Upper lobe of left lung (tissue), 6 donors: ENCODE measurements around the gene SKOR1. TPM values are rescaled to one million over a fixed set of nuclear protein-coding genes. Genes with fewer than 3 reads are reported as not detected.

ENCODE experiments used
- ATAC-seq, 2 donors: fragments of 200-7000 bp; cut with Tn5 transposase; one replicate each; pipeline ENCODE4 v1.9.1; 2022; ENCODE audit warnings: mild to moderate bottlenecking in 2 of 2, moderate library complexity in 2 of 2; ENCODE audit not compliant: low FRiP score in 2 of 2
- DNase-seq, 2 donors: peaks; one replicate each; pipeline ENCODE4 v3.0.0-alpha.2; 2019 to 2020
- H3K27ac ChIP-seq, 4 donors: fragments of 200-600 bp; sonication (generic); one replicate each; pipeline ENCODE4 v1.5.1; 2016 to 2019
- H3K27me3 ChIP-seq, 4 donors: fragments of 200-600 bp; sonication (generic); one replicate each; pipeline ENCODE4 v1.5.1; 2017 to 2019
- H3K36me3 ChIP-seq, 4 donors: fragments of 200-600 bp; sonication (generic); one replicate each; pipeline ENCODE4 v1.5.1; 2016 to 2019
- H3K4me1 ChIP-seq, 4 donors: fragments of 200-600 bp; sonication (generic); one replicate each; pipeline ENCODE4 v1.5.1; 2018 to 2019
- H3K4me3 ChIP-seq, 4 donors: fragments of 200-600 bp; sonication (generic); one replicate each; pipeline ENCODE4 v1.5.1; 2017 to 2019; ENCODE audit warnings: mild to moderate bottlenecking in 2 of 4, moderate library complexity in 1 of 4
- H3K9me3 ChIP-seq, 4 donors: fragments of 200-600 bp; sonication (generic); one replicate each; pipeline ENCODE4 v1.5.1; 2018 to 2019
- EP300 ChIP-seq, 4 donors: sonication (generic); formaldehyde crosslinking; IDR thresholded peaks; one replicate each; pipeline ENCODE4 v1.5.1; 2017; ENCODE audit warnings: antibody characterized with exemption in 4 of 4, control low read depth in 2 of 4
- POLR2A ChIP-seq, 4 donors: fragments of 450-650 bp; IDR thresholded peaks; one replicate each; pipeline ENCODE4 v1.5.1; 2016 to 2017; ENCODE audit warnings: antibody characterized with exemption in 4 of 4, mild to moderate bottlenecking in 2 of 4
- POLR2AphosphoS5 ChIP-seq, 2 donors: sonication (generic); formaldehyde crosslinking; IDR thresholded peaks; one replicate each; pipeline ENCODE4 v1.5.1; 2017; ENCODE audit warnings: antibody characterized with exemption in 2 of 2
- WGBS, 2 donors: methylation state at CpG; one replicate each; pipeline ENCODE4 v1.1.5; 2017 to 2018; 5-methylcytosine and 5-hydroxymethylcytosine counted together
- total RNA-seq, 6 donors: library from RNA; depleted of rRNA in 4 of 6; stranded (reverse); fragments of >200 nt in 4 of 6; gene quantifications; one replicate each; pipeline versions ENCODE4 v1.1.0 to v1.2.1, GENCODE V29; 2016 to 2021
- TF ChIP-seq, protein P1 (sequence below), 6 experiments: fragments of 450-650 bp in 4 of 6; fragments of 200-600 bp in 2 of 6; sonication (generic) in 2 of 6; IDR thresholded peaks; one replicate each; pipeline ENCODE4 v1.5.1; 2016 to 2019; ENCODE audit warnings: antibody characterized with exemption in 6 of 6
- donor health status: DM: no; HTN: no; CAD: no; lungs with moderate emphysema.
- donor health status: DM: no; HTN: yes; CAD: no; lungs with severe emphysema.

Gene SKOR1
- total RNA-seq, 6 donors from 2014 or later: 0.44 to 4.2 (median 0.63) TPM

DNA sequence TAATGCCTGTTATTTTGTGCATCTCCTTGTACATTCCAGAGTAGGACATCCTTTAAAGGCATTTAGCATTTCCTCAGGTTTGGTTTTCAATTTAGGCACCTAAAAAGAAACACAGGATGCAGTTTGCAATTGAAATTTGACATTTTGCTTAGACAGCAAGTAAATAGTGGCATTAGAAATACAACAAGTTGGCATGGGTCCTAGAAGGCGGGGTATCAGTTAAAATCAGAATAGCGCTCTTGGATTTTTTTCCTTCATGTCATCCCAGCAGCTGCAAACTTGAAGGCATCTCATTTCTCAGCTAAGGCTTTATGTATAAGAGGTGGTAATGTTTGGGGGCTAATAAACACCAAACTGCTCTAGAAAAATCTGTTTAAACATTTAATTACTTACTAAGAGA lies 47.5 kb upstream of the SKOR1 start:
- H3K9me3 ChIP-seq: no peaks in the 10 kb centered on the region
- no peaks in the 10 kb centered on the region for H3K4me1 ChIP-seq
- TF ChIP-seq POLR2AphosphoS5 (IDR thresholded peaks at IDR 0.05): no peak
- TF ChIP-seq POLR2A (IDR thresholded peaks at IDR 0.05): no peak
- TF ChIP-seq EP300 (IDR thresholded peaks at IDR 0.05): no peak
- TF ChIP-seq, protein P1, sequence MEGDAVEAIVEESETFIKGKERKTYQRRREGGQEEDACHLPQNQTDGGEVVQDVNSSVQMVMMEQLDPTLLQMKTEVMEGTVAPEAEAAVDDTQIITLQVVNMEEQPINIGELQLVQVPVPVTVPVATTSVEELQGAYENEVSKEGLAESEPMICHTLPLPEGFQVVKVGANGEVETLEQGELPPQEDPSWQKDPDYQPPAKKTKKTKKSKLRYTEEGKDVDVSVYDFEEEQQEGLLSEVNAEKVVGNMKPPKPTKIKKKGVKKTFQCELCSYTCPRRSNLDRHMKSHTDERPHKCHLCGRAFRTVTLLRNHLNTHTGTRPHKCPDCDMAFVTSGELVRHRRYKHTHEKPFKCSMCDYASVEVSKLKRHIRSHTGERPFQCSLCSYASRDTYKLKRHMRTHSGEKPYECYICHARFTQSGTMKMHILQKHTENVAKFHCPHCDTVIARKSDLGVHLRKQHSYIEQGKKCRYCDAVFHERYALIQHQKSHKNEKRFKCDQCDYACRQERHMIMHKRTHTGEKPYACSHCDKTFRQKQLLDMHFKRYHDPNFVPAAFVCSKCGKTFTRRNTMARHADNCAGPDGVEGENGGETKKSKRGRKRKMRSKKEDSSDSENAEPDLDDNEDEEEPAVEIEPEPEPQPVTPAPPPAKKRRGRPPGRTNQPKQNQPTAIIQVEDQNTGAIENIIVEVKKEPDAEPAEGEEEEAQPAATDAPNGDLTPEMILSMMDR (IDR thresholded peaks at IDR 0.05): no peak
- WGBS, 2 donors: 58 to 66% methylated on average over 2 of the region's 2 CpGs
- H3K36me3 ChIP-seq: peaks cover 0 to 3% (median under 1%) of the 10 kb centered on the region in 4 donors
- no peaks in the 10 kb centered on the region for H3K27me3 ChIP-seq
- no peak overlapping the region for H3K27ac ChIP-seq
- H3K4me3 ChIP-seq: no peak overlapping the region
- no peak for DNase-seq
- no peak for ATAC-seq

DNA sequence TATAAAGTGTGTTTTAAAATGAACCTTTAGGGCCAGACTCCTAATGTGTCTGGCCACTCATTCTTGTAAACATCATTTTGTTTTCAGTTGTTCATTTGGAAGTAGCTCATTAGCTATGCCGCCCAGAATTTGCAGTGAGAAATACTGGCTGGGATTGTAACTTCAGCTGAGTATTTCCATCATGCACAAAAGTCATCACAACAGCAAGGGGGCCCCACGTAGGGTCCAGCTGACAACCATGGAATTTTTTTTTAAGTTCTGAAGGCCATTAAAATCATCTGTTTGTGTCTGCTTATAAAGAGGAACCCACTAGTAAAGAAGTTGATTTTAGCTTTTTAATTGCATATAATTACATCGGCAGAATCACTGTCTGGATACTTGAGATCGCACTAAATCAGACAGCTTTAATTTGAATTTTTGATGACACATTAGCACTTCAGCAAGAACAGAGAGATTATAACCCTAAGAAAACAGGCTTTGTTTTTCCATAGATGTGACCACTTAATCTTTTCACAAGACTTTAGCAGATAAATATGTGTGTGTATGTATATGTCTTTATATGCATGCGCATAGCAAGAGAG lies 46.3 kb upstream of the SKOR1 start:
- Histone ChIP-seq H3K9me3 (no peaks in the 10 kb centered on the region), H3K4me3 (no peak overlapping the region), H3K27me3 (no peaks in the 10 kb centered on the region), H3K4me1 (no peaks in the 10 kb centered on the region), H3K27ac (no peak overlapping the region), H3K36me3 (peaks cover 0 to 9% (median 3%) of the 10 kb centered on the region in 4 donors)
- ATAC-seq: no peak
- WGBS, 2 donors: 78 to 86% methylated on average over 5 of the region's 5 CpGs
- TF ChIP-seq EP300 (IDR thresholded peaks at IDR 0.05) (no peak), POLR2AphosphoS5 (IDR thresholded peaks at IDR 0.05) (no peak), POLR2A (IDR thresholded peaks at IDR 0.05) (no peak)
- TF ChIP-seq, protein P1 (IDR thresholded peaks at IDR 0.05): no peak
- no peak for DNase-seq

DNA sequence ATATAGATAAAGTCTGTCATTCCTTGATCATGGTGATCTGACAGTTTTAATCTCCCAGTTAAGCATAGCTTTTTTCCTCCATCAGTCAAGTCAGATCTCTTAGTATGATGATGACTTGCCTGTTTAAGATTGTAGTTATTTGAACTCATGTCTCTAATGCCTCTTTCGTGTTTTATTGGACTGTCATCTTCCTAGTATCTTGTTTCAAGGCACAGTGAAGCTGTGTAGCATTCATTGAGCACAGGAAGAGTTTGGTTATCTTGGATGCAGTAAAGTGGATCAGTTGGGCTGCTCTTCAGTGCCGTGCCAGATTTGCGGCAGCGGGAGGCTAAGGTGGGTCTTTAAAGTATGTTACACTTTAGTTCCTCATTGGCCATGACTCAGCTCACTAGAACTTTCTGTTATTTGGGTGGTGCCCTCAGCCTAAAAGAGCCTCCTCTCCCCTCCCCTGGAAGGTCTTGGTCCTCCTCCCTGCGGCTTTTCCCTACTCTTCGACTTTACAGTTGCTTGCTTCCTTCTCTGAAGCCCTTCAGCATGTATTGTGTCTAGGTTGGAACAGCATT lies 45.7 kb upstream of the SKOR1 start:
- DNase-seq (no peak), ATAC-seq (peak in 1 of 2 donors; percentile 45)
- no peak overlapping the region for H3K4me3 ChIP-seq
- H3K27me3 ChIP-seq: no peaks in the 10 kb centered on the region
- no peaks in the 10 kb centered on the region for H3K9me3 ChIP-seq
- no peak overlapping the region for H3K27ac ChIP-seq
- H3K36me3 ChIP-seq: peaks cover 0 to 9% (median 3%) of the 10 kb centered on the region in 4 donors
- H3K4me1 ChIP-seq: no peaks in the 10 kb centered on the region
- WGBS, 2 donors: 70 to 80% methylated on average over 6 of the region's 6 CpGs
- no peak for TF ChIP-seq EP300 (IDR thresholded peaks at IDR 0.05)
- TF ChIP-seq, protein P1 (IDR thresholded peaks at IDR 0.05): no peak

DNA sequence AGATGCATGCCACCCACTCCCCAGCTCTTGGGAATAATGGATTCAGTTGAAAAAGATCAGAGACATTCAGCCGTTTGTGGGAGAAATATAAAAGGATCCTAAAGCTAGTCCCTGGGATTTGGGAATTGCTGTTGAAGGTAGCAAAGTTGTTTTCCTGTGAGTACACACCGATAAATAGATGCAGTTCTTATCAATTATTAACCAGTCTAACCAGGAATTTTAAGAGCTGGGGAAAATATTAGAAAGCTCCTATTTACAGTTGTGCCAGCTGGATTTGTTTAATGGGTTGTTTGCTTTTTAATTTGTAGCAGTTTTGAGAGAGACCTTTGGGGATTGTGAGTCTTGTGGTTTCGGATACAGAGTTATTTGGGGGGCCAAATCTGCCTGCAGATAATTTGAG lies 44.2 kb upstream of the SKOR1 start:
- WGBS, 2 donors: 84 to 92% methylated on average over 3 of the region's 3 CpGs
- no peak overlapping the region for H3K27ac ChIP-seq
- ATAC-seq (no peak), DNase-seq (no peak)
- no peak overlapping the region for H3K4me3 ChIP-seq
- H3K36me3 ChIP-seq: peaks cover 0 to 12% (median 3%) of the 10 kb centered on the region in 4 donors
- no peaks in the 10 kb centered on the region for H3K9me3 ChIP-seq
- H3K27me3 ChIP-seq: no peaks in the 10 kb centered on the region
- TF ChIP-seq POLR2AphosphoS5 (IDR thresholded peaks at IDR 0.05): no peak
- TF ChIP-seq, protein P1 (IDR thresholded peaks at IDR 0.05): no peak
- no peak for TF ChIP-seq EP300 (IDR thresholded peaks at IDR 0.05)
- no peak for TF ChIP-seq POLR2A (IDR thresholded peaks at IDR 0.05)
- no peaks in the 10 kb centered on the region for H3K4me1 ChIP-seq
